Activated B cell treated with CpG ODN at 0.5 μM for 24 hours (primary cell): ENCODE results near the gene PTPRZ1. TPM values are rescaled to one million over a fixed set of nuclear protein-coding genes. Genes with fewer than 3 reads are reported as not detected.
A peak's percentile ranks its signal among the peaks of the same experiment; 100 is the strongest.

ENCODE experiments used
- ATAC-seq: fragments of 200-7000 bp; cut with Tn5 transposase; one replicate; pipeline ENCODE4 v1.10.0; 2021; ENCODE audit warnings: low read depth, mild to moderate bottlenecking, moderate library complexity
- CTCF ChIA-PET: fragments of 350-600 bp; sonication (Branson Sonifier 250); formaldehyde crosslinking; loops from one replicate; lab custom pipeline; 2021; ENCODE audit warnings: antibody characterized with exemption; lab: Charles Lee
- POLR2A ChIA-PET: fragments of 350-600 bp; sonication (Branson Sonifier 250); formaldehyde crosslinking; loops from one replicate; lab custom pipeline; 2021; ENCODE audit warnings: antibody characterized with exemption; lab: Charles Lee
- DNase-seq: peaks from one replicate; pipeline ENCODE4 v3.0.0; 2022
- H3K27ac Mint-ChIP-seq: one replicate; pipeline ENCODE4 v1.8.0; 2020; ENCODE audit warnings: mixed read lengths
- H3K27me3 Mint-ChIP-seq: one replicate; pipeline ENCODE4 v1.8.0; 2021; ENCODE audit warnings: mixed read lengths
- H3K36me3 Mint-ChIP-seq: one replicate; pipeline ENCODE4 v1.8.0; 2021; ENCODE audit warnings: low read depth, mixed read lengths
- H3K4me1 Mint-ChIP-seq: one replicate; pipeline ENCODE4 v1.8.0; 2021; ENCODE audit warnings: mixed read lengths
- H3K4me3 Mint-ChIP-seq: one replicate; pipeline ENCODE4 v1.8.0; 2020; ENCODE audit warnings: mild to moderate bottlenecking, mixed read lengths
- H3K9me3 Mint-ChIP-seq: one replicate; pipeline ENCODE4 v1.8.0; 2020; ENCODE audit warnings: mixed read lengths
- CTCF ChIP-seq: fragments of 200-600 bp; IDR thresholded peaks from one replicate; pipeline ENCODE4 v1.8.0; 2022; ENCODE audit warnings: antibody characterized with exemption, mild to moderate bottlenecking
- intact Hi-C: fragments of 100-400 bp; cut with micrococcal nuclease; formaldehyde crosslinking; loops from one replicate; pipeline ENCODE4 v1.15.1; 2024
- total RNA-seq: library from RNA; stranded (reverse); gene quantifications from 2 replicates; pipeline ENCODE4 v1.2.3, GENCODE V29; 2022

Gene PTPRZ1
- total RNA-seq, 1 donor from 2014 or later = not detected

DNA sequence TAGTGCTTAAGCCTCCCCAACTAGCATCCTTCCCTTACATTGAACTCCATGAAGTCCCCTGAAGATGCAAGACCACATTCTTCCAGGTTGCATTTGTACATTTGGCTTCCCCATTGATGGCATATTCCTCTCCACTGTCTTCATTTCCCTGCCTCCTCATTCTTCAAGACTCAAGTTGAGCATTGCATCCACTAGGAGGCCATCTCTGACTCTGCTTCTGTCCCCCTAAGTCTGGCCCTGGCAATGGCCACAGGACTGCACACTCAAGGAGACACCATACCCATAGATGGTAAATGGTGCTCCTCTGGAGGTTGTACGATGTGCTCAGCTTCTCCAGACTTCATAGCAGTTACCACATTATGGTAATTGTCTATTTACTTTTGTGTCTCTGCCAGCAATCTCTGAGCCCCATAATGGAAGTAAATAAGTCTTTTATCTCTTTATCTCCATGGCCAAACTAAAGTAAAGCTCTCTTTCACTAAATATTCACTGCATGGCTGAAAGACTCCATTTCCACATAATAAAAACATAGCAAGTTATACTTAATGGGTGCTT, 112.6 kb downstream of the PTPRZ1 start:
- TF ChIP-seq CTCF = no peak
- intact Hi-C loops = no loop called here
- H3K27ac Mint-ChIP-seq = no peak overlapping the region
- no peak for ATAC-seq
- no peak overlapping the region for H3K4me3 Mint-ChIP-seq
- no peaks in the 10 kb centered on the region for H3K36me3 Mint-ChIP-seq
- no peaks in the 10 kb centered on the region for H3K4me1 Mint-ChIP-seq
- ChIA-PET CTCF (interaction anchor here (1.4 to 1.5 kb wide), 2 partner anchors 9 kb away, joined by 5 to 10 read pairs; no protein-coding TSS in a partner anchor), POLR2A (no interaction called here)
- peaks cover 3% of the 10 kb centered on the region for H3K27me3 Mint-ChIP-seq
- H3K9me3 Mint-ChIP-seq = no peaks in the 10 kb centered on the region
- no peak for DNase-seq

- ATAC-seq (no peak), DNase-seq (no peak)
- no peaks in the 10 kb centered on the region for H3K4me1 Mint-ChIP-seq
- no peaks in the 10 kb centered on the region for H3K9me3 Mint-ChIP-seq
- no peaks in the 10 kb centered on the region for H3K27me3 Mint-ChIP-seq
- intact Hi-C loops = no loop called here
- POLR2A ChIA-PET = no interaction called here
- H3K4me3 Mint-ChIP-seq = no peak overlapping the region
- CTCF ChIA-PET = no interaction called here
- TF ChIP-seq CTCF = no peak
- no peaks in the 10 kb centered on the region for H3K36me3 Mint-ChIP-seq
- H3K27ac Mint-ChIP-seq = no peak overlapping the region
These were observed 119.1 kb downstream of the PTPRZ1 start for GRCh38 chr7:121992068-121992467.

GRCh38 chr7:121994625-121995410, 121.9 kb downstream of the PTPRZ1 start:
- CTCF ChIA-PET = interaction anchor here (0.6 to 2.8 kb wide), 19 partner anchors 9 to 1202 kb away, joined by 3 to 16 read pairs (median 4); partner anchors contain the start of gene CPED1
- no peak overlapping the region for H3K4me3 Mint-ChIP-seq

GRCh38 chr7:122006687-122007086, 133.7 kb downstream of the PTPRZ1 start:
- intact Hi-C loops = no loop called here
- Mint-ChIP-seq H3K4me1 (no peaks in the 10 kb centered on the region), H3K36me3 (no peaks in the 10 kb centered on the region), H3K9me3 (no peaks in the 10 kb centered on the region), H3K4me3 (no peak overlapping the region), H3K27me3 (peaks cover 2% of the 10 kb centered on the region), H3K27ac (no peak overlapping the region)
- POLR2A ChIA-PET = no interaction called here
- DNase-seq (no peak), ATAC-seq (no peak)
- TF ChIP-seq CTCF = no peak
- CTCF ChIA-PET = interaction anchor here (1.6 kb wide), 1 partner anchor 12 kb away, joined by 4 read pairs; no protein-coding TSS in a partner anchor

More at GRCh38 chr7:121994625-121995410, 121.9 kb downstream of the PTPRZ1 start:
- ATAC-seq (peak; percentile 86), DNase-seq (no peak)
- H3K27me3 Mint-ChIP-seq = peaks cover 2% of the 10 kb centered on the region
- TF ChIP-seq CTCF = peak; percentile 83
- no peaks in the 10 kb centered on the region for H3K36me3 Mint-ChIP-seq
- no peaks in the 10 kb centered on the region for H3K4me1 Mint-ChIP-seq
- intact Hi-C loops = loop anchor here (1.0 to 5.0 kb wide), 7 partner anchors 448 to 1203 kb away; no protein-coding TSS in a partner anchor
- no peaks in the 10 kb centered on the region for H3K9me3 Mint-ChIP-seq
- no peak overlapping the region for H3K27ac Mint-ChIP-seq
- POLR2A ChIA-PET = no interaction called here

- intact Hi-C loops = no loop called here
- no peaks in the 10 kb centered on the region for H3K4me1 Mint-ChIP-seq
- H3K36me3 Mint-ChIP-seq = no peaks in the 10 kb centered on the region
- no peak overlapping the region for H3K4me3 Mint-ChIP-seq
- H3K27me3 Mint-ChIP-seq = no peaks in the 10 kb centered on the region
- ATAC-seq (no peak), DNase-seq (no peak)
- no peaks in the 10 kb centered on the region for H3K9me3 Mint-ChIP-seq
- ChIA-PET POLR2A (no interaction called here), CTCF (no interaction called here)
- TF ChIP-seq CTCF = no peak
- no peak overlapping the region for H3K27ac Mint-ChIP-seq
These were observed 137.2 kb downstream of the PTPRZ1 start for GRCh38 chr7:122010116-122010515.
